GM18505 (cell line): ENCODE results near the gene ZNF664.

Experiments
- ATAC-seq: cut with Tn5 transposase; IDR thresholded peaks from one replicate; pipeline ENCODE4 v1.9.1; 2021; ENCODE audit not compliant: unreplicated experiment
- POLR2A ChIP-seq: IDR thresholded peaks from 4 replicates; pipeline ENCODE4 v1.6.1; 2011; ENCODE audit warnings: borderline replicate concordance; ENCODE audit not compliant: insufficient read depth, insufficient read length; ENCODE audit errors: extremely low read depth

ZNF664 gene

GRCh38 chr12:123995023-123995748, 22.2 kb downstream of the ZNF664 start:
- no peak for TF ChIP-seq POLR2A
- no peak for ATAC-seq

GRCh38 chr12:123996581-123996980, 23.6 kb downstream of the ZNF664 start:
- TF ChIP-seq POLR2A: no peak
- ATAC-seq: no peak

GRCh38 chr12:123997033-123997822, 24.2 kb downstream of the ZNF664 start:
- no peak for TF ChIP-seq POLR2A
- ATAC-seq: no peak

GRCh38 chr12:123997908-123998307, 24.9 kb downstream of the ZNF664 start:
- no peak for TF ChIP-seq POLR2A
- ATAC-seq: no peak

- no peak for ATAC-seq
- TF ChIP-seq POLR2A: no peak
These were observed 25.5 kb downstream of the ZNF664 start for GRCh38 chr12:123998344-123998990.

GRCh38 chr12:123998991-123999359, 26.0 kb downstream of the ZNF664 start:
- TF ChIP-seq POLR2A: no peak
- no peak for ATAC-seq

GRCh38 chr12:124000111-124000510, 27.1 kb downstream of the ZNF664 start:
- TF ChIP-seq POLR2A: no peak
- ATAC-seq: no peak

GRCh38 chr12:124001343-124001742, 28.3 kb downstream of the ZNF664 start:
- TF ChIP-seq POLR2A: no peak
- no peak for ATAC-seq

GRCh38 chr12:124002021-124002644, 29.1 kb downstream of the ZNF664 start:
- ATAC-seq: no peak
- TF ChIP-seq POLR2A: no peak

GRCh38 chr12:124002654-124003053, 29.6 kb downstream of the ZNF664 start:
- no peak for TF ChIP-seq POLR2A
- ATAC-seq: no peak

GRCh38 chr12:124004233-124004875, 31.3 kb downstream of the ZNF664 start:
- ATAC-seq: no peak
- TF ChIP-seq POLR2A: no peak

GRCh38 chr12:124006085-124006845, 33.2 kb downstream of the ZNF664 start:
- peak; percentile 55 for ATAC-seq
- no peak for TF ChIP-seq POLR2A

GRCh38 chr12:124006846-124007713, 34.1 kb downstream of the ZNF664 start:
- no peak for ATAC-seq
- TF ChIP-seq POLR2A: no peak
